ENCODE results near the gene PRR35.

- TF ChIP-seq, protein P1, sequence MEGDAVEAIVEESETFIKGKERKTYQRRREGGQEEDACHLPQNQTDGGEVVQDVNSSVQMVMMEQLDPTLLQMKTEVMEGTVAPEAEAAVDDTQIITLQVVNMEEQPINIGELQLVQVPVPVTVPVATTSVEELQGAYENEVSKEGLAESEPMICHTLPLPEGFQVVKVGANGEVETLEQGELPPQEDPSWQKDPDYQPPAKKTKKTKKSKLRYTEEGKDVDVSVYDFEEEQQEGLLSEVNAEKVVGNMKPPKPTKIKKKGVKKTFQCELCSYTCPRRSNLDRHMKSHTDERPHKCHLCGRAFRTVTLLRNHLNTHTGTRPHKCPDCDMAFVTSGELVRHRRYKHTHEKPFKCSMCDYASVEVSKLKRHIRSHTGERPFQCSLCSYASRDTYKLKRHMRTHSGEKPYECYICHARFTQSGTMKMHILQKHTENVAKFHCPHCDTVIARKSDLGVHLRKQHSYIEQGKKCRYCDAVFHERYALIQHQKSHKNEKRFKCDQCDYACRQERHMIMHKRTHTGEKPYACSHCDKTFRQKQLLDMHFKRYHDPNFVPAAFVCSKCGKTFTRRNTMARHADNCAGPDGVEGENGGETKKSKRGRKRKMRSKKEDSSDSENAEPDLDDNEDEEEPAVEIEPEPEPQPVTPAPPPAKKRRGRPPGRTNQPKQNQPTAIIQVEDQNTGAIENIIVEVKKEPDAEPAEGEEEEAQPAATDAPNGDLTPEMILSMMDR (IDR thresholded peaks at IDR 0.05), result no peak
- TF ChIP-seq ZFX (IDR thresholded peaks at IDR 0.05; ENCODE audit: borderline replicate concordance), result no peak
Measured at GRCh38 chr16:582614-583331, 22.6 kb downstream of the PRR35 start.

Data from 22Rv1 (cell line).